Uterus (tissue), 4 donors: ENCODE results near the gene BMP6. TPM values are rescaled to one million over a fixed set of nuclear protein-coding genes. Genes with fewer than 3 reads are reported as not detected.

Source experiments
- DNase-seq, 2 donors: peaks; one replicate each; pipeline ENCODE4 v3.0.0-alpha.2; 2019 to 2020
- H3K27ac ChIP-seq, 2 donors: fragments of 200-600 bp; sonication (generic); 1 replicate in 1 of 2; 2 replicates in 1 of 2; pipeline ENCODE4 v1.5.1; 2016 to 2018
- H3K27me3 ChIP-seq, 2 donors: fragments of 200-600 bp; sonication (generic); one replicate each; pipeline ENCODE4 v1.5.1; 2018 to 2019; ENCODE audit warnings: control low read depth in 1 of 2
- H3K36me3 ChIP-seq, 2 donors: fragments of 200-600 bp; sonication (generic); one replicate each; pipeline ENCODE4 v1.5.1; 2019; ENCODE audit warnings: control low read depth in 1 of 2
- H3K4me1 ChIP-seq, 2 donors: fragments of 200-600 bp; sonication (generic); one replicate each; pipeline ENCODE4 v1.5.1; 2018 to 2019; ENCODE audit warnings: control low read depth in 1 of 2
- H3K4me3 ChIP-seq, 2 donors: fragments of 200-600 bp; sonication (generic); 1 replicate in 1 of 2; 2 replicates in 1 of 2; pipeline ENCODE4 v1.5.1; 2018 to 2019; ENCODE audit warnings: mild to moderate bottlenecking in 1 of 2
- H3K9me3 ChIP-seq, 2 donors: fragments of 200-600 bp; sonication (generic); one replicate each; pipeline ENCODE4 v1.5.1; 2019; ENCODE audit warnings: control low read depth in 1 of 2
- CTCF ChIP-seq, 4 experiments: fragments of 200-600 bp in 2 of 4; fragments of 450-650 bp in 2 of 4; sonication (generic) in 2 of 4; IDR thresholded peaks; one replicate each; pipeline ENCODE4 v1.5.1; 2016 to 2019; ENCODE audit warnings: antibody characterized with exemption in 4 of 4, mild to moderate bottlenecking in 2 of 4, moderate library complexity in 1 of 4
- POLR2A ChIP-seq, 2 donors: fragments of 450-650 bp; IDR thresholded peaks; one replicate each; pipeline ENCODE4 v1.6.1; 2016; ENCODE audit warnings: antibody characterized with exemption in 2 of 2, mild to moderate bottlenecking in 1 of 2, moderate library complexity in 1 of 2
- intact Hi-C: fragments of 100-400 bp; cut with DNase I; formaldehyde crosslinking; loops from one replicate; pipeline ENCODE4 v1.15.1; 2023; ENCODE audit warnings: low total_unique reads
- total RNA-seq, 4 donors: library from RNA; depleted of rRNA in 3 of 4; stranded (reverse); fragments of >200 nt in 3 of 4; gene quantifications; one replicate each; pipeline versions ENCODE4 v1.1.0 to v1.2.4, GENCODE V29; 2014 to 2023
- donor health status: DM: yes; HTN: yes; CAD: no.

The BMP6 gene
- total RNA-seq, 4 donors from 2014 or later: 2.2 to 8.5 (median 4.4) TPM

- DNase-seq: no peak
- Histone ChIP-seq H3K36me3 (no peaks in the 10 kb centered on the region), H3K27ac (no peak overlapping the region), H3K4me3 (no peak overlapping the region), H3K4me1 (no peaks in the 10 kb centered on the region), H3K27me3 (no peaks in the 10 kb centered on the region), H3K9me3 (no peaks in the 10 kb centered on the region)
- intact Hi-C loops: loop anchor here (5.0 kb wide), 1 partner anchor 102 kb away; no protein-coding TSS in a partner anchor
- no peak for TF ChIP-seq POLR2A (IDR thresholded peaks at IDR 0.05)
- TF ChIP-seq CTCF (IDR thresholded peaks at IDR 0.05): no peak
Observed at GRCh38 chr6:7900621-7901020, 174.7 kb downstream of the BMP6 start.

DNA sequence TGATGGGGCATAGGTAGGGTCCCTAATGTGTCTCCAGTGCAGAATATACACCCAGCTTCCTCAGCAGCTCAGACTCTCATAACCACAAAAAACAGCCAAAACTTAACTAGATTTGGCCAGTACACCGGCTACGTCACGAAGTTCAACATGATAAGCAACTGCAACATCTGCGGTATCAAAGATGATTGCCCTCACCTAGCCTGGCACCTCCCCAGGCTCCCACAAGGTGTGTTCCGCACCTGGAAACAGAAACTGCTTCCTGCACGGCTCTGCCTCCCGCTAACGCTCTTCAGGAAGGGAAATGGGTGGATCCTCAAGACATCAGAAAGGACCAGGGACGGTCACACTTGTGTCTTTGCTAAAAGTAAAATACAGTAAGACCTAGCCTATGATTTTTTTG is 175.2 kb downstream of the BMP6 start:
- no peaks in the 10 kb centered on the region for H3K9me3 ChIP-seq
- intact Hi-C loops: loop anchor here (5.0 kb wide), 1 partner anchor 101 kb away; no protein-coding TSS in a partner anchor
- no peak overlapping the region for H3K4me3 ChIP-seq
- no peak for TF ChIP-seq POLR2A (IDR thresholded peaks at IDR 0.05)
- TF ChIP-seq CTCF (IDR thresholded peaks at IDR 0.05): no peak
- no peak overlapping the region for H3K27ac ChIP-seq
- no peaks in the 10 kb centered on the region for H3K4me1 ChIP-seq
- no peak for DNase-seq
- H3K36me3 ChIP-seq: no peaks in the 10 kb centered on the region
- H3K27me3 ChIP-seq: no peaks in the 10 kb centered on the region

- no peaks in the 10 kb centered on the region for H3K9me3 ChIP-seq
- no peak overlapping the region for H3K4me3 ChIP-seq
- no peak for DNase-seq
- no peaks in the 10 kb centered on the region for H3K36me3 ChIP-seq
- TF ChIP-seq POLR2A (IDR thresholded peaks at IDR 0.05): no peak
- H3K27me3 ChIP-seq: no peaks in the 10 kb centered on the region
- H3K4me1 ChIP-seq: no peaks in the 10 kb centered on the region
- intact Hi-C loops: loop anchor here (5.0 kb wide), 1 partner anchor 101 kb away; no protein-coding TSS in a partner anchor
- H3K27ac ChIP-seq: no peak overlapping the region
Observed at GRCh38 chr6:7901780-7902179, 175.9 kb downstream of the BMP6 start.

DNA sequence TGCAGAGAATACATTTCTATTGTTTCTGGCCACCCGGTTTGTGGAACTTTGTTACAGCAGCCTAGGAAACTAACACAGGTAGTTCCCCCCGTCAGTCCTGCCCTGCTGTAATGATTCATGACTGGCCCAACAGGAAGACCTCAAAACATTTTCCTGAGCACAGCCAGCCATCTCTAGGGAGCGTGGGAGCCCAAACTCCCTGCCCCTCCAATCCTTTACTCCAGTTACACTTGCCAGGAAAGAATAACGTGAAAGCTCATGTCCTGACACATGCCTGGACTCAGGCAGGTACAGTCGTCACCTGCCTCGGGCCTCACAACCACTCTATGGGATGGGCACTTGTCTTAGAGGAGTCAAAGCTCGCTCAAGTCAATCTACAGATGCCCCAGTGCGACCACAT is 176.3 kb downstream of the BMP6 start:
- Histone ChIP-seq H3K27me3 (no peaks in the 10 kb centered on the region), H3K27ac (no peak overlapping the region), H3K4me1 (no peaks in the 10 kb centered on the region), H3K9me3 (no peaks in the 10 kb centered on the region), H3K36me3 (no peaks in the 10 kb centered on the region), H3K4me3 (no peak overlapping the region)
- DNase-seq: no peak
- intact Hi-C loops: loop anchor here (5.0 kb wide), 1 partner anchor 100 kb away; no protein-coding TSS in a partner anchor
- TF ChIP-seq POLR2A (IDR thresholded peaks at IDR 0.05) (no peak), CTCF (IDR thresholded peaks at IDR 0.05) (no peak)

GRCh38 chr6:7902867-7903266 is 177.0 kb downstream of the BMP6 start:
- H3K4me3 ChIP-seq: no peak overlapping the region

More at GRCh38 chr6:7902867-7903266, 177.0 kb downstream of the BMP6 start:
- TF ChIP-seq CTCF (IDR thresholded peaks at IDR 0.05): no peak
- no peak for TF ChIP-seq POLR2A (IDR thresholded peaks at IDR 0.05)
- Histone ChIP-seq H3K27ac (no peak overlapping the region), H3K4me1 (no peaks in the 10 kb centered on the region), H3K27me3 (no peaks in the 10 kb centered on the region), H3K9me3 (no peaks in the 10 kb centered on the region), H3K36me3 (no peaks in the 10 kb centered on the region)
- no peak for DNase-seq
- intact Hi-C loops: loop anchor here (5.0 kb wide), 1 partner anchor 99 kb away; no protein-coding TSS in a partner anchor
